Activated naive CD4-positive, alpha-beta T cell treated with anti-CD3 and anti-CD28 coated beads for 36 hours (primary cell): ENCODE measurements around the gene FES. TPM values are rescaled to one million over a fixed set of nuclear protein-coding genes. Genes with fewer than 3 reads are reported as not detected.
A peak's percentile ranks its signal among the peaks of the same experiment; 100 is the strongest.

Experiments
- CTCF ChIA-PET: fragments of 350-600 bp; sonication (Branson Sonifier 250); formaldehyde crosslinking; loops from one replicate; lab custom pipeline; 2021; ENCODE audit warnings: antibody characterized with exemption; lab: Charles Lee
- DNase-seq: peaks from one replicate; pipeline ENCODE4 v3.0.0-alpha.2; 2020
- H3K27ac Mint-ChIP-seq: one replicate; pipeline ENCODE4 v1.8.0; 2021; ENCODE audit warnings: mild to moderate bottlenecking, mixed read lengths
- H3K27me3 Mint-ChIP-seq: one replicate; pipeline ENCODE4 v1.8.0; 2021; ENCODE audit warnings: low read depth, mixed read lengths
- H3K36me3 Mint-ChIP-seq: one replicate; pipeline ENCODE4 v1.8.0; 2021; ENCODE audit warnings: low read depth, mixed read lengths
- H3K4me1 Mint-ChIP-seq: one replicate; pipeline ENCODE4 v1.8.0; 2021; ENCODE audit warnings: low read depth, mixed read lengths
- H3K4me3 Mint-ChIP-seq: one replicate; pipeline ENCODE4 v1.8.0; 2021; ENCODE audit warnings: mild to moderate bottlenecking, moderate library complexity, mixed read lengths
- H3K9me3 Mint-ChIP-seq: one replicate; pipeline ENCODE4 v1.8.0; 2021; ENCODE audit warnings: mixed read lengths
- intact Hi-C: fragments of 100-400 bp; cut with micrococcal nuclease; formaldehyde crosslinking; loops from one replicate; pipeline ENCODE4 v1.15.1; 2023
- total RNA-seq, 2 experiments: library from RNA; stranded (reverse); gene quantifications; one replicate each; pipeline ENCODE4 v1.2.3, GENCODE V29; 2021

Gene FES
- total RNA-seq, 2 experiments from 2014 or later, result 22.6 to 24.2 TPM

DNA sequence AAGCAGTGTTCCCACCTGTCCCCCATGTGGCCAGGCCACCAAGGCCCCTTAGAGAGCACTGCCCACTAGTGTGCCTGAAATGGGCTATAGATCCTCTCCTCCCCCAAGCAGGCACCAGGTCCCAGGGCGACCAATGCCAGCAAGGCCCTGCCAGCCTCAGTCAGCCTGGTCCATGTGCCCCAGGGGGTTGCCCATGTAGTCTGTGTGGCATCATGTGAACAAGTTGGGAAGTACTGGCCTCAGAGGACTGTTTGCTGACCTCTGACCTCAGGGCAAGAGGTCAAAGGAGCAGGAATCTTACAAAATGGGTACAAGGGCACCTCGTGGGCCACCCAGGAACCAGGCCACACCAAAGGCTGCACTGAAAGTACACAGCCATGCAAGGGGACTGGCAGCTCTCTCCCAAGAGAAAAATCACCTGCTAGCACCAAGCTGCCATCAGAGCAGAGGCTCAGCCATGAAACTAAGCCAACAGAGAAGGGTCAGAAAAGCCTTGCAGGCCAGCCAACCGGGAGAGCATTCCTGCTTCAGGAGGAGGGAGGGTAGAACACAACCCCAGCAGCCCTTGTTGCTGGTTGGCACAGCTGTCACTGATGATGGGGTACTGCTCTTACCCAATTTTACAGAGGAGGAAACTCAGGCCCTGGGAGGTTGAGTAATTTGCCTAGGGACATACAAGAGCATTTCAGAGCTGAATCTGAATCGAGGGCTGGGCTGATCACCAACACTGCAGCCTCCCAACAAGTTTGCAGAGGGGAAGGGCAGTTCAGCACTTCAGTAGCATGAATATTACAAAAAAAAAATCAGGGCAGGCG, 21.1 kb upstream of the FES start:
- intact Hi-C loops, result no loop called here
- CTCF ChIA-PET, result no interaction called here
- H3K4me3 Mint-ChIP-seq, result no peak overlapping the region
- no peak for DNase-seq
- H3K4me1 Mint-ChIP-seq, result peaks cover 34% of the 10 kb centered on the region
- H3K27me3 Mint-ChIP-seq, result no peaks in the 10 kb centered on the region
- no peaks in the 10 kb centered on the region for H3K9me3 Mint-ChIP-seq
- peaks cover under 1% of the 10 kb centered on the region for H3K36me3 Mint-ChIP-seq
- peak overlapping the region; percentile 89 for H3K27ac Mint-ChIP-seq

DNA sequence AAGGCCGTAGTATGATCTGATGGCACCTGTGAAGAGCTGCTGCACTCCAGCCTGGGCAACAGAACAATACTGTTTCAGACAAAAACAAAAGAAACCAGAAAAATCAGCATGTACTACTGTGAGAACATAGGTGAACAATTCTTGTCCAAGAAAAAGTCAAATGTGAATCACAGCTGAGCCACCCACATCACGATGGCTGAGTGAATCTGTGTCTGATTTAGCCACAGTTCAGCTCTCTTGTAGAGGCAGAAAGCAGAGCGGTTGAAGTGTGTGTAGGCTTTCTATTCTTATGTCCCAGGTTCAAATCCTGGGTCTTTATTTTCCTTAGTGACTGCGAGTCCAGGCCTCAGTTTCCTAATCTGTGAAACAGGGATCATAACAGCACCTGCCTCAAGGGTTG, 20.3 kb upstream of the FES start:
- H3K9me3 Mint-ChIP-seq, result no peaks in the 10 kb centered on the region
- CTCF ChIA-PET, result no interaction called here

DNA sequence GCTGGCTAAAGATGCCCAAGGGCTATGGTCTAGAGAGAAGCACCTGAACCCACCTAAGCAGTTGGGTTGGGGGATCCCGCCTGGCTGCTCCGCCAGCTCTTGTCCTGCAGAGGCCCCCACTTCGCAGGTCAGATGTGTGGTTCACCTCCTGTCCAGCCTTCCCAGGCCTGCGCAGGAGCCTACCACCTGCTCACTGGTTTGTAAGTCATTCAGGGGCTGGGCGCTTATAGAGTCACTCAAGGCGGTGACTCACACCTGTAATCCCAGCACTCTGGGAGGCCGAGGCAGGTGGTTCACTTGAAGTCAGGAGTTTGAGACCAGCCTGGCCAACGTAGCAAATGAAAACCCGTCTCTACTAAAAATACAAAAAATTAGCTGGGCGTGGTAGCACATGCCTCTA, 19.8 kb upstream of the FES start:
- Mint-ChIP-seq H3K27me3 (no peaks in the 10 kb centered on the region), H3K9me3 (no peaks in the 10 kb centered on the region), H3K4me3 (no peak overlapping the region), H3K27ac (no peak overlapping the region), H3K36me3 (peaks cover 9% of the 10 kb centered on the region), H3K4me1 (peaks cover 44% of the 10 kb centered on the region)
- CTCF ChIA-PET, result no interaction called here
- DNase-seq, result peak; percentile 48
- intact Hi-C loops, result no loop called here

More for the DNA sequence above, 20.3 kb upstream of the FES start:
- Mint-ChIP-seq H3K27ac (peak overlapping the region; percentile 89), H3K36me3 (peaks cover 7% of the 10 kb centered on the region), H3K4me3 (no peak overlapping the region), H3K27me3 (no peaks in the 10 kb centered on the region), H3K4me1 (peaks cover 42% of the 10 kb centered on the region)
- DNase-seq, result peak; percentile 71
- intact Hi-C loops, result no loop called here

DNA sequence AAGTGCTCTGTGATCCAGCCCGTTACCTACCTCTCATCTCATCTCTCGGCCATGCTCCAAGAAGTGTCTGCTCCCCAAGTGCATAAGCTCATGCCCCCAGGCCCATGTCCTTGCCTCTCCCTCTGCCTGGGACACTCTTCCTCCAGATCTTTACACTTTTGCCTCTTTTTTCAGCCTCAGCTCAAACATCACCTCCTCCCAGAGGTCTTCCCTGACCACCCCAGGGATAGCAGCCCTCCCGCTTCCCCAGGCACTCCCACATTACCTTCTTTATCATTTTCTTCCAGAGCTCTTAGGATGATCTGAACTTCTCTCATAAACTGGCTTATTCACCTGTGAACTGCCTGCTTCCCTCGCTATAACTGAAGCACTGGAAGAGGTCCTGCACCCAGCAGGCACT, 18.6 kb upstream of the FES start:
- no peak for DNase-seq
- CTCF ChIA-PET, result no interaction called here
- no peak overlapping the region for H3K27ac Mint-ChIP-seq
- H3K9me3 Mint-ChIP-seq, result no peaks in the 10 kb centered on the region
- peaks cover 19% of the 10 kb centered on the region for H3K36me3 Mint-ChIP-seq
- intact Hi-C loops, result no loop called here
- H3K4me1 Mint-ChIP-seq, result peaks cover 50% of the 10 kb centered on the region
- no peak overlapping the region for H3K4me3 Mint-ChIP-seq
- H3K27me3 Mint-ChIP-seq, result no peaks in the 10 kb centered on the region

DNA sequence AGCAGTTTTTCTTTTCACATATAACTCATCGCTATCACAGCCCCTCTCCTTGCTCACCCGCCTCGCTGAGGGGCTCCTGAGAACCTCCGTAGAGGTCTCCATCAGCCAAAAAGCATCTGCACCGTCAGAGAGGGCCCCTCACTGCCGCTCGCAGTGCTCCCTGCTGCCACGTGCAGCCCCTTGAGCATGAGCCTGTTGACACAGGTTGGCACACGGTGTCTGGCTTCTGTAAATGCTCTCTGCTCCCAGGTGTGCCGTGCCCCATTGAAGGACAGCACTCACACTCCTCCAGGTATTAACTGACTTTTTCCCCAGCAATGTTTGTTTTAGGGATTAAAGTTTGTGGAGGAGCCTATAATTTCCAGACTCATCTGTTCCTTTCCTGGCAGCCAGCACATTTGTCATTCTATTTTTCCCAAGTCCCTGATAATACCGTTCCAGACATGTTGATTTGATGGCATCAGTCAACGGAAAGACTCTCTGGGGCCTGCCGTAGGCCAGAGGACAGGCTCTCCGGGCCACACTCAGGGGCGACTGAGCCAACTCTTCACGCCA, 18.1 kb upstream of the FES start:
- no peaks in the 10 kb centered on the region for H3K27me3 Mint-ChIP-seq
- intact Hi-C loops, result no loop called here
- no peak overlapping the region for H3K4me3 Mint-ChIP-seq
- no peak for DNase-seq
- no peaks in the 10 kb centered on the region for H3K9me3 Mint-ChIP-seq
- H3K4me1 Mint-ChIP-seq, result peaks cover 45% of the 10 kb centered on the region
- no peak overlapping the region for H3K27ac Mint-ChIP-seq
- peaks cover 22% of the 10 kb centered on the region for H3K36me3 Mint-ChIP-seq
- CTCF ChIA-PET, result no interaction called here

DNA sequence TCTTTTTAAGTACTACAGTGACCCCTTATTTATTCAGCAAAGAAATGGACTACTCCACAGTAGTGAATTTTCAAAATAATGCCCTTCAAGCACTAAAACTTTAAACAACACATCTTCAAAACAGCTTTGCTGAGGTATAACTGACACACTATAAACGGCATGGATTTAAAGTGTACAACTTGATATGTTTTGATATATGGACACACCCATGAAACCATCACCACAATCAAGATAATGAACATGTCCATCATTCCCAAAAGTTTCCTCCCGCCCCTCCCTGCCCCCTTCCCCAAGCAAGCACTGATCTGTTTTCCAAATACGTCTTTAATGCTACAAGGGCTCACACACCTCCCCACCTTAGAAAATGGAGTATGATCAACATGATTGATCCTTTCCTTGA, 17.5 kb upstream of the FES start:
- no peak for DNase-seq
- Mint-ChIP-seq H3K9me3 (no peaks in the 10 kb centered on the region), H3K36me3 (peaks cover 22% of the 10 kb centered on the region), H3K27me3 (no peaks in the 10 kb centered on the region), H3K4me3 (no peak overlapping the region), H3K4me1 (peaks cover 44% of the 10 kb centered on the region), H3K27ac (no peak overlapping the region)
- intact Hi-C loops, result no loop called here
- CTCF ChIA-PET, result no interaction called here

DNA sequence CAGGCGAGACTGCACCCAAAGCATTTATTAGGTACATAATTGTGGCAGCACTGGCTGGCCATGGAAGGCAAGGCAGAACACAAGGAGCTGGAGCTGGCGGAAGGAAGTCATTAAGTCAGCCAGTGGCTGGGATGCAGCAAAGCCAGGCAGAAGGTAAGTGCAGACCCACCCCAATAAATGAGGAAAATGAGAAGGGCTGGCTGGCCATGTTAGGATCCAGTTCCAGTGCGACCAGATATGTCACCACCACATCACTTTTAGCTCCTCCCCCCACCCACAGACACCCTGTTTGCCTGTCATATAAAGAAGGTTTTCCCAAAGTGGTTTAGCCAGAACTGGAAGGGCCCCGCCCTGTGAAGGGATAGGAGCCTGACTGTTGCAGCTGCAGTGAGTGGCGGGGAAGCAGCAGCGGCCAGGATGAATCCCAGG, 16.0 kb upstream of the FES start, which contains the start of gene FURIN:
Gene FURIN, plus strand, starts transcription at position 328 of the 429 bp plus-strand sequence. CDS start 7,153 bp downstream, outside the sequence.
- CTCF ChIA-PET, result interaction anchor here (1.1 to 1.7 kb wide), 3 partner anchors 16 to 31 kb away, joined by 3 to 6 read pairs (median 4); no protein-coding TSS in a partner anchor
- Mint-ChIP-seq H3K36me3 (peaks cover 34% of the 10 kb centered on the region), H3K27me3 (no peaks in the 10 kb centered on the region), H3K4me3 (peak within 1 kb of the TSS; percentile 93), H3K9me3 (no peaks in the 10 kb centered on the region), H3K4me1 (peaks cover 48% of the 10 kb centered on the region), H3K27ac (peak within 1 kb of the TSS; percentile 99)
- intact Hi-C loops, result no loop called here
- peak; percentile 67 for DNase-seq

DNA sequence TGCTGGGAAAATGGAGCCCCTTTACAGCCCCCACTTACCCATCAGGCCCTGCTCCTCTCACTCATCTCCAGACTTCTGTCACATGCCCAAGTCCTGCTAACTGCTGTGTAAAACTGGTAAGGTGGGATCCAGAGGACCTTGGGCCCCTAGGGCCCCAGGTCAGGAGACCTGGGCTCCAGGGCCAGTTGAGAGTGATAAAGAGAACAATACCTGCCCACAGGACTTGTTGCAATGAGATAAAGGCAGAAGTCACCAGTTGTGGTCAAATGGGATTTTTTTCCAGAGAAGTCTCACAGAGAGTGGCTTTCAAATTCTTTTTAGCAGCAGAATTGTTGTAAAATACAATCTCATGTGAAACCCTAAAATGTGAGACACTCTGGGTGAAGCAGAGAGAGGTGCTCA, 15.2 kb upstream of the FES start:
- Mint-ChIP-seq H3K27me3 (no peaks in the 10 kb centered on the region), H3K36me3 (peaks cover 43% of the 10 kb centered on the region), H3K27ac (peak overlapping the region; percentile 99), H3K4me1 (peaks cover 42% of the 10 kb centered on the region), H3K4me3 (peak overlapping the region; percentile 93), H3K9me3 (no peaks in the 10 kb centered on the region)
- intact Hi-C loops, result loop anchor here (1.0 kb wide), 5 partner anchors 13 to 221 kb away; no protein-coding TSS in a partner anchor
- CTCF ChIA-PET, result interaction anchor here (1.5 to 1.7 kb wide), 2 partner anchors 17 to 32 kb away, joined by 4 to 6 read pairs; no protein-coding TSS in a partner anchor
- DNase-seq, result peak; percentile 43

DNA sequence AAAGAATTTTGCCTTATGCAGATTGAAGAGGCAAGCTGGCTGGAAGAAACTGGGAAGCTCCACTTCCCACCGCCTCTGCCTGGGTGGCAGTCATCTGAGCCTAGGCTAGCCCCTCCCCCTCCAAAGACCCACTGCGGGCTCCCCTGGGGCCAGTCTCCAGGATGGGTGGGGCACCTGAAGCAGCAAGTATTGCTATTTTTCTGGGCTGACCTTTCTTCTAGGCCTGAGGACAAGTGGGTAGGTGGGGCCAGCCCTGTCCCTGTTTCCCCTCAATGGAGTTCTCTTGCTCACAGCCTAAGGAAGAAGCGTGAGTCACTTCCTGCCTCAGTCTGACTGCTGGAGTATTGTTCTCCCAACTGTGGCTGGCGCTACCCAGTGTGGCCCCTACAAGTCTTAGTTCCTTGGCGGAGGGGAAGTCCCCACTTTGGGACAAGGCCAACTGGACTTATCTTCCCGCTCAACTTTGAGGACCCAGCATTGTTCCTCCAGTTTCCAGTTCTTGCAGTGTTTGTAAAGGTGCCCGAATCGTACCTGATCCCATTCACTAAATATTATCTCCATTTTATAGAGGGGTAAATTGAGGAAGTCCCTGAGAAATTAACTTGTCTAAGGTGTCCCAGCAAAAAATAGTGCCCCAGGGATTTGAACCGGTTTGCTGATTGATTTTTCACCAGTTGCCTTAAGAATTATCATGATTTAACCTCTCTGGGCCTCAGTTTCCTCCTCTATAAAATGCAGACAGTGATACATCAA, 14.5 kb upstream of the FES start:
- peak overlapping the region; percentile 93 for H3K4me3 Mint-ChIP-seq
- CTCF ChIA-PET, result interaction anchor here (0.8 to 1.7 kb wide), 6 partner anchors 16 to 65 kb away, joined by 3 to 7 read pairs (median 4); no protein-coding TSS in a partner anchor

DNA sequence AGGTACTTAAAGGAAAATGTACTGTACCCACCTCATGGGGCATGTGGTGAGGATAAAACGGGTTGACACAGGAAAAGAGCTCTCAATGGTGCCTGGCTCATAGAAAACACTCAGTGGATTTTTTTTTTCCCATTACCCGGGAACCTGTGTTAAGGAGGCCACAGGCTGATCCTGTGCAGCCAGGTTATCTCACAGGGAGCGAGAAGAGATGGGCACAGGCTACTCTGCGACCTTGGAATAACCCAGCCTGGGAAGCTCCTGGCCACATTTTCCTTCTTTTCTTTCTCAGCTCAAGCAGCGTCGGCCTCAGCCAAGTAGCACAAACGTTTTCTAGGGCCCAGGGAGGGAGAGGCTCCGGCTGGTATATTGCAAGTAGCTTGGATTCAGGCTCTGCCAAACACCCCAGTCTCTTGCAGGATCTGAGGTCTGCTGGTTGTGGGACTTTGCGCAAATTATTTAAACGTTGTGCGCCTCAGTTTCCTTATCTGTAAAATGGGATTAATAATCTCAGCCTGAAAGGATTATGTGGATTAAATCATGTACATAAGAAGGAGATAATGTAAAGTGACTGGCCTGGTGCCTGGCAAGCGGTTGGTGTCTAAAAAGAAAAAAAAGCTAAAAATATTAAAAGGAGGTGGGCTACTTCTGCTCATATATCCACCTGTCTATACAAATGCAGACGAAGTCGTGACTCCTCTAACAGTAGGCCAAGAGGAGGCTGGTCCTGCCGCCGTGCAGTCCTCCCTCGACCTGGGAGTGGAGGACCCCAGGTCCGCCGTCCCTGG, 13.8 kb upstream of the FES start:
- peak; percentile 21 for DNase-seq
- Mint-ChIP-seq H3K4me3 (peak overlapping the region; percentile 93), H3K27me3 (no peaks in the 10 kb centered on the region), H3K27ac (peak overlapping the region; percentile 99), H3K4me1 (peaks cover 51% of the 10 kb centered on the region), H3K36me3 (peaks cover 54% of the 10 kb centered on the region), H3K9me3 (no peaks in the 10 kb centered on the region)
- CTCF ChIA-PET, result interaction anchor here (0.8 to 1.7 kb wide), 4 partner anchors 28 to 64 kb away, joined by 3 to 7 read pairs (median 4); no protein-coding TSS in a partner anchor
- intact Hi-C loops, result no loop called here

More for the DNA sequence above, 14.5 kb upstream of the FES start:
- H3K36me3 Mint-ChIP-seq, result peaks cover 48% of the 10 kb centered on the region
- no peaks in the 10 kb centered on the region for H3K27me3 Mint-ChIP-seq
- peak; percentile 87 for DNase-seq
- H3K27ac Mint-ChIP-seq, result peak overlapping the region; percentile 99
- intact Hi-C loops, result loop anchor here (1.0 kb wide), 5 partner anchors 13 to 221 kb away; no protein-coding TSS in a partner anchor
- peaks cover 46% of the 10 kb centered on the region for H3K4me1 Mint-ChIP-seq
- H3K9me3 Mint-ChIP-seq, result no peaks in the 10 kb centered on the region

DNA sequence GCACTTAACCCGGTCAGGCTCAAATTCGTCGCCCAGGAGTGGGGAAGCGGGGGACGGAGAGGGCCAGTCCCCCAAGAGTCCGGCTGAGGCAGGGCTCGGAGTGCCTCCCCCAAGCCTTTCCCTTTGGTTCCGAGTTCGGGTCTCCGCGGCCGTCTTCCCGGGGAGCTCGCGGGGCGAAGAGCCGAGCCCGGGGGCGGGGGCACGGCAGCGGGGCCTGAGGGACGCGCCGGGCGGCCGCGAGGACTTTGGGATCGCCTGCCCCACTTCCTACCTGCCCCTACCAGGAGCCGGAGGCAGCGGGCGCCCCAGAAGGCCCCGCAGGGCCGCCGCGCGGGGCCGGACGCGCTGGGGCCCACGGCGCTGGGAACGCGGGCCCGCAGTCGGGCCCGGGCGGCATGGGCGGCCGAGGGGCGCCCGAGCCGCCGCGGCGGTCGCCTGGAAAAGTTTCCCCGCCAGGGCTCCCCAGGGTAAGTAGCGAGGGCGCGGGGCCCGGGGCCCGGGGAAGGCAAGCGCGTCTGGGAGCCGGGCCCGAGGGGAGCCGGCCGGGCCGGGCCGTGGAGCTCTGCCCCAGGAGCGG, 13.1 kb upstream of the FES start:
- H3K4me3 Mint-ChIP-seq, result peak overlapping the region; percentile 93
- no peaks in the 10 kb centered on the region for H3K27me3 Mint-ChIP-seq
- intact Hi-C loops, result no loop called here
- peak; percentile 27 for DNase-seq
- no peaks in the 10 kb centered on the region for H3K9me3 Mint-ChIP-seq
- H3K36me3 Mint-ChIP-seq, result peaks cover 60% of the 10 kb centered on the region
- CTCF ChIA-PET, result interaction anchor here (1.2 to 1.7 kb wide), 2 partner anchors 33 to 63 kb away, joined by 3 to 7 read pairs; no protein-coding TSS in a partner anchor
- peak overlapping the region; percentile 99 for H3K27ac Mint-ChIP-seq
- peaks cover 49% of the 10 kb centered on the region for H3K4me1 Mint-ChIP-seq
